HG03064 (cell line): ENCODE data around the gene ELOB.

Source experiments
- ATAC-seq: cut with Tn5 transposase; IDR thresholded peaks from one replicate; pipeline ENCODE4 v1.9.1; 2021; ENCODE audit warnings: low read depth; ENCODE audit not compliant: unreplicated experiment

Gene ELOB

DNA sequence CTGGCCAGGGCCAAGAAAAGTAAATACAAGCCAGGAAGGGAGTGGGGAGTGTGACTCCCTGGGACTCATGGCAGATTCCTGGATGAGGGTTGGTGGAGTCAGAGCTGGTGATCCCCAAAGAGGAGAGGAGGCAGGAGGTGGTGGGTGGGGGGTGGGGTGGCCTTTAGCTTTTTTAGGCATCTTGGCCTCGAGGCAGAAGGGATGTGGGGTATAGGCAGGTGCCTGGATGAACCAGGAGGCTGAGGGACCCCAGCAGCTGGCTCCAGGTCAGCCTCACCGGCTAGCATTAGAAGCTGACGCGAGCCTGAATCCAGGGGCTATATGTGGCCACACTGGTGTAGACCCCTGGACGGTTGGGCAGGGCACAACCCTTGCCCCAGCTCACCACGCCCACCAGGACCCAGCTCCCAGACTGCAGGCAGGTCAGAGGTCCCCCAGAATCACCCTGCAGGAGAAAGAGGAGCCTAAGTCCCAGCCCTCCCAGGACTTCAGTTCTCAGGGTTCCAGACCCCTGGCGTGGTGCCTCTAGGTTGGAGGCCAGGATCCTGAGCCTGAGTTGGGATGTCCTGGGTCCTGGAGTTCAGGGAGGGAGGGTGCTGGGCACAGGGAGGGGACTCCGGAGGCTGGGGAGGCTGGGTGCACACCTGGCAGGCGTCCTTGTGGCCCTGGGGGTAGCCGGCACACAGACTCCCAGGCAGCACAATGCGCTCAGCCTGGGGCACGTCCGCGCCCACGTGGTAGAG is 7.4 kb upstream of the ELOB start:
- no peak for ATAC-seq

DNA sequence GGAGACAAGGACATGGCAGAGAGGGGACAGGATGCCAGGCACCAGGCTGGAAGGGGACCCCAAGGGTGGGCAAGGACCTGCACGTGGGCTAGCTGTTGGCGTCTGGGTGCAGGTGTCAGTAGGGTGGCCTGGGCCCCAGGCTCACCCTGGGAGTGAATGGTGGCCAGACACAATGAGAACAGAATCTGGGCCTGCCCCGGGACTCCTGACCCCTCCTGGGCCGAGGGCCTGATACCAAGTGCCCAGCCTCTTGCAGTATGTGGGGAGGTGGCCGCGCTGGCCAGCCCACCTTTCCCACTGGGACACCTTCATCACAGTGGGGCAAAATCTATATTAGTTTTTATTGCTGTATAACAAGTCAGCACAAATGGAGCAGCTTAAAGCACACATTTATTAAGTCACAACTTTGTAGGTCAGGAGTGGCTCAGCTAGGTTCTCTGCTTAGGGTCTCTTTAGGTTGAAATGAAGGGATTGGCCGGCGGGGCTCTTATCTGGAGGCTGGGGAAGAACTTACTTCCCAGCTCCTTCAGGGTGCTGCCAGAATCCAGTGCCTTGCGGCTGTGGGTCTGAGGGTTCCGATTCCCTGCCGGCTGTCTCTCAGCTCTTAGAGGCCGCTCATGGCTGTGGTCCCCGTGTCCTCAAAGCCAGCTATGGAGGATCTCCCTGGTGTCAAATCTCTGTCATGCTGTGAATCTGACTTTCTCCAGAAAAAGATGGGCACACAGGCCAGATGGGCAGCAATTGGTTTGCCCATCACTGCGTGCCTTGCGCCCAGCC is 6.7 kb upstream of the ELOB start:
- no peak for ATAC-seq

DNA sequence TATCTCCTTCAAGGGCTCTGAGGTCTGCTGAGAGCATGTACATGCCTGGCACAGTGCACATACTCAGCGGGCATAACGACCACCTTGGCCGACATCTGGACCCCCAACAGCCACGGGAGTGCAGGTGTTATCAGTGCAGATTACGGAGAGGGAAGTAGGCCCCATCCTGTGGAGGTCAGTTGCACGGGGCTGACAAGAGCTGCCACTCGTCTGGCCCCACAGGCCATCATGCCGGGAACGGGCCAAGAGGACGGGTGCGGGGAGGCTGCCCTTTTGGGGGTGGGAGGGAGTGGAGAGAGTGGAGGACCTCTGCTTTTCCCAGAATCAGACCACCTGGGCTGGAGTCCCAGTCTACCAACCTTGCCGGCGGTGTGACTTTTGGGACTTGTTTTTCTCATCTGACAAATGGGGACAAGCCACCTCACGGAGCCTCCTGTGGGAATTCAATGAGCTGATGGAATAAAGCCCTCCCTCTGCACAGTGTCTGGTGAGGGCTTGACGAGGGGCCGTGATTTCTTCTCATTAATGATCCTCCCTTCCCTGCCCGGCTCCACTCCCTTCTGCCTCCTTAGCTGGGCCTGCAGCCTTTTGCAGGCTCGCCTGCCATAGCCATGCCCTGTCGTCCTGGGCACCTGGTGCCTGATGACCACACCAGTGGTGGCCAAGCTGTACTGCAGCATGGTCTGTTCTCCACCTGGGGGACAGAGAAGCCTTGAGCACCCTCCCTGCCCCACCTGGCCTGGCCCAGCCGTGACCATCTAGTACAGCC is 5.7 kb upstream of the ELOB start:
- no peak for ATAC-seq

DNA sequence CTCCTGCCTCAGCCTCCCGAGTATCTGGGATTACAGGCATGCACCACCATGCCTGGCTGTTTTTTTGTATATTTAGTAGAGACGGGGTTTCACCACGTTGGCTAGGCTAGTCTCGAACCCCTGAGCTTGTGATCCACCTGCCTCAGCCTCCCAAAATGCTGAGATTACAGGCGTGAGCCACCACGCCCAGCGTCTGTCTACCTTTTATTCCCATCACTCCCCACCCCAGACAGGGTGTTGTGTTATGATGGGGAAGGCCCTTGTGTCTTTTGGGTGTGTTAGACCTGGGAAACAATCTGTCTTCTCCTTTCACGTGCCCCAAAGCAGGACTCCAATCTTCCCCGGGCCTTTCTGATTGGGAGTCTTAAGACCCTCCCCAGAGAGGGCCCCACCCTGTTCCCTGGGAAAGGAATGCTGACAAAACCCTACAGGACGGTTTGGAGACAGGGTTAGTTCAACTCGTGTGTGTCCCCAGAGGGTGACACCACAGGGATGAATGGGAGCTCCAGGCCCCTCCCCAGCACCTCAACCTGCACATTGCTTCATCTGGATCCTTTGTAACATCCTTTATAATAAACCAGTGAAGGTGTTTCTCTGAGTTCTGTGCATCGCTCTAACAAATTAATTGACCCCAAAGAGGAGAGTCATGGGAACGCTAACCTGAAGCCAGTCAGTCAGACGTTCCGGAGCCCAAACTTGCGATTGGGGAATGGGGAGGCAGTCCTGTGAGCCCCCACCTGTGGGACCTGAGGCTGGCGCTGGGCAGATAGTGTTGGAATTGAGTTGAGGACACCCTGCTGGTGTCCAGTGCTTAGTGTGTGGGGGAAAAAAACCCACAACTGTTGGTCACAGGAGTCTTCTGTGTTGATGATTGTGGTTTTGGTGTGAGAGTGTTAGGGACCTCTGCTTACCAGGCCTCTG is 3.2 kb upstream of the ELOB start:
- ATAC-seq: no peak

DNA sequence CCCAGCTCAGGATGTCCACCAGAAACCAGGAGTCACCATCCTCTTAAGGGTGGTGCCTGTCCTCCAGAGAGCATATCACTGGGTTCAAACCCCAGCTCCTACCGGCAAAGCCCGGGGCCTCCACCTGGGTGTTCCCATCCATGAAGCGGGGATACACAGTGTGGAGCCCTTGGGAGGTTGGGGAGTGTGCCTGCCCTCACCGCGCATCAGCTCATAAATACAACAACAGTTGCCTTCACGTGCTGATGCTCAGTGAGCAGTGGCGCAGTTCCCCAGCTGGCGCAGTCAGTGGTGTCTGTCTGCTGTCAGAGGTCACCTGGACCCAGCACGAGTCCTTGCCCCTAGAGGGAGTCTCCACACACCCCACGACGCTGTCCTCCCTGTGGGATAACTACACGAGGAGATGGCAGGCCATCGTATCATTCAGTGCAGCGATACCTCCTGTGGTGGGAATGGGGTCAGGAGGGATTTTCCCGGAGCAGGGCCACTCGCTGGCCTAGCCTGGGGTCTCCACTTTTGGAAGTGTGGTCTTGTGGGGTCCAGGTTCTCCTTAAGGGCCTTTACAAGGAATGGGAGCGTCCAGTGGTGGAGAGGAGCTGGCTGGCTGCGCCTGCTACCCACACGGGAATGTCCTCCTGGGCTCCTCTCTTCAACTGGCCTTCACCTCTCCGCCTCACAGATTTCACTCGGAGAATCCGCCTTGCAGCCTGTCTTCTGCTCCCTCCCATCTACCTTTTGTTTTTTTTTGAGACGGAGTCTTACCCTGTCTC is 2.3 kb upstream of the ELOB start:
- no peak for ATAC-seq

DNA sequence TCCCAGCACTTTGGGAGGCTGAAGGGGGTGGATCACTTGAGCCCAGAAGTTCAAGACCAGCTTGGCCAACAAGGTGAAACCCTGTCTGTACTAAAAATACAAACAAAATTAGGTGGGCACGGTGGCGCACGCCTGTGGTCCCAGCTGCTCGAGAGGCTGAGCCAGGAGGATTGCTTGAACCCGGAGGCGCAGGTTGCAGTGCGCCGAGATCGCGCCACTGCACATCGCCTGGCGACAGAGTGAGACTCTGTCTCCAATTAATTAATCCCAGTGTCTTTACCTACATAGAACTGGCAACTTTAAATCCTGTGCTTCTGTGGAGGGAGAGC is 1.5 kb upstream of the ELOB start:
- ATAC-seq: no peak

DNA sequence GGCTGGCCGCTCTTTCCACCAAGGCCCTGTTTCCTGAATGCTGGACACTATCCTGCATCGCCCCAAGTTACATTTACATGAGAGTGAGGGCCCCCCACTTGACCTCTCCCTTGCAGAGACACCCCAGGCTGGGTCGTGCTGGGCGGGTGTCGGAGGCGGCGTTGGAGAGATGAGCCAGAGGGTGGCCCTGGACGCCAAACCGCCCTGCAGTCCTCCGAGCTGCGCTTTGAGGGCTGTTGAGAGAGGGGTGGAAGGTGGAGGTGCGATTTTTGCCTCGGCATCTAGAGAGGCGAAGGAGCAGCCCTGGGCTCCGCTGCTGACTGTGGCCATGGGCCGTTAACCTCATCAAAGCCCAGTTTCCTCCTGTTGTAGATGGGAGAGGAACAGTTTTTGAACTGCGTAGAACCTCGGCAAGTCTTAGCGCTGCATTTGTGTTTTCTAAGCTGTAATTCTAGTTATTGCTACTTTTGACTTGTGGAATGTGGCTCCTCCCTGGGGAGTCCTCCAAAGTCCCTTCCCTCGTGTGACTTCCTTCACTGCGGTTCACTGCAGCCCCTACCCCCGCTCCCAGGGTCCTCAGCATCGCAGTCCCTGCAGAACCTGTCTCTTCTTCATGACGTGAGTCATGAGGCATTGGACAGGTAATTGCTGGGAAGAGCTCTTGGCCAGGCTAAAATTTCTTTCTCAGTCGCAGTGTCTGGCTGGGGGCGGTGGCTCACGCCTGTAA is 986 bp upstream of the ELOB start:
- no peak for ATAC-seq

DNA sequence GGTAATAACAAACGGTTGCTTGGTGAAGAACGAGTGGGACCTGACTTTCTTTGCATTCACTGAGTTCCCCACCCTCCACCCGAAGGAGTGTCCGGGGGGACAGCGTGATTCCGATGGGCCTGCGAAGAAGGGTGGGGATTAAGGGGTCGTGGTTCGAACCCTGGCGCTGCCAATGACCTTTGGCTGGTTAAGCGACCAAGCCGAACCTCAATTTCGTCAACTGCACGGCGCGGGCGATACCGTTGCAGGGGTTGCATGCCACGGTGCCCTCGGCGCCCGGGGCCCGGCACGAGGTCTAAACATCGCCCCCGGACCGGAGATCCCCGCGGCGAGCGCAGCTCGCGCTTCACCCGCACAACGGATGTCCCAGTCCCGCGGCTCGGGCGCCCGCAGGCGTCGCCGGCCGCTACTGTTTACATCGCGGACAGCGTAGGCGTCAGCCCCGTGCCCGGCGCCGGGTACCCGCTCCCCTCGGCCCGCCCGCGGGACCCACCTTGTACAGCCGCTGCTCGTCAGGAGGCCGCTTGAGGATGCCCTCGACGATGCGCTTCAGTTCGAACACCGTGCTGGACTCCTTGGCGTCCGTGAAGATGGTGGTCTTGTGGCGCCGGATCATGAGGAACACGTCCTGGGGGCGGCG is 460 bp downstream of the ELOB start:
- ATAC-seq: peak; percentile 20

DNA sequence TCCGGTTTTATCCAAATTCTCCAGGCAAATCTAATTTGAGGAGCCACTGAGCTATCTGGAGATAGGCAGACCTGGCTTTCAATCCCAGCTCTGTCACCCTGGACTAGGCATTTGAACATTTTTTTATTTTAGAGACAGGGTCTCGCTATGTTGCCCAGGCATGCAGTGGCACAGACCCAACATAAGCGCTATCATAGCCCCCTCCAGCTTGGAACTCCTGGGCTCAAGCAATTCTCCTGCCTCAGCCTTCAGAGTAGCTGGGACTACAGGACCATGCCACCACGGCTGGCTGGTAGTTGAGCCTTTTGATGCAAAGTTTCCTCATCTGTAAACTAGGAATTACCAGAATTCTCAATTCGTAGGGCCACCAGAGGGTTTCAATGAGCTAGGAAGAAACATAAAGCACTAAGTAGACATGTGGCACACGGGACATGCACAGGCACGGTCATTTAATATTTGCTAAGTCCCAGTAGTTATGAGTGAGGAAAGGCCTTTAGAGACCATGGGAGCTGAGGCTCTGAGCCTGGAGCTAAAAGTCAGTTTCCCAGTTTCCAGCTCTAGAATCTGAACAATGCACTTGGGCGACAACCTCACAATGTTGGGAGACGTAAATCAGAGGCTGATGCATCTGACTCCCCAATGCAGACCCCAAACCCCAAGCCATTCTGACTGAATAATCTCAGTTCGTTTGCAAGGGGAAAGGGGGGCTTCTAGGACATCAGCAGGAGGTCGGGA is 1.1 kb downstream of the ELOB start:
- no peak for ATAC-seq

DNA sequence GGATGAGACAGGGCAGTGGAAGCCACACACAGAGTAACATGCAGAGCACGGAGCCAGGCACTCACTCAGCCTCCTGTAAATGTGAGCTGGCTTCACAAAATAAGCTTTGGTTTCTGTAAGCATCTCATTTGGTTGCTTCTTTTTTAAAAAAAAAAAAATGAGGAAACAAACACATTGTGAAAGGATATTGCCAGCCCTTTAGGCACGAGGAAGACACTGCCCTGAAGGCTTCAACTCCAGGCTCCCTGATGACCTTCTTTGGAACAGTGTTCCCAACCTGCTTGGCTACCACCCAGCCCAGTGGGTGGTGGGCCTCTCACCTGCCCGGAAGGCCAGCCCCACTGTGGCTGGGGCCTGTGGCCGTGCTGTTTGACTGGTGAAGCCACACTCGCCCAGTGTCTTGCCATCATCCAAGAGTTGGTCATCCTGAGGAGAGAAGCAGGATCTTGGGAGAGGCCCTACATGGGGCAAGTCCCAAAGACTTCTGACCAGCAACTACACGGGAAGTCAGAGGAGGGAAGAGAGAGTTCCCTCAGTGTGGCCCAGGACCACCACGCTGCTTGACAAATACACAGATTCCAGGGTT is 1.9 kb downstream of the ELOB start:
- no peak for ATAC-seq

DNA sequence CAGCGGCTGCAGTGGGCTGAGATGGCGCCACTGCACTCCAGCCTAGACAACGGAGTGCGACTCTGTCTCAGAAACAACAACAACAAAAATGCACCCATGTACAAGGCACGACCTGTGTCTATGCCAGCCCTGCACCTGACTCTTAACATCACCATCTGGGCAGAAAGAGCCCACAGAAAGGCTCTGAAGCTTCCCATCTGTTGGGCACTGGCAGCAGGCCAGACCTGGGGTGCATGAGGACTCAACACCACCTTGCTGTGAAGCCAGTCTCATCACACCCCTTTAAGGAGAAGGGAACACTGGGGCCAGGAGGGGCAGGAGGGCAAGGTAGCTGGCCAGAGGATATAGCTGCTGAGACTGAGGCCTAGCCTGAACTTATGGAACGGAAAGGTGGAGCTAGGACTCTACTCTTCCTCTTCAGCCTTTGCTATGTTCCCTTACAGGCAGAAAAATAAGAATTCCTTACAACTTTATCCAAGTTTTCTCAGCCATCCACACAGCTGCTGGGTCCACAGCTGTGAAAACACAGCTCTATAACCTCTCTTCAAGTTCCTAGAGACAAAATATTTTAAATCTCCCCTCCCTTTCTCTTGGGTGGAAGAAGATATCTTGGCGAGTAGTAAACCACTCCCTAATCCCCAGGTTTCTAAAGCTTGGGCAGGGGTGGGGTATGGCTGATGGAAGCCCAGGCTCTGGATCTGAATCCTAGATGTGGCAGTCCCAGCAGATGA is 2.8 kb downstream of the ELOB start:
- ATAC-seq: no peak

DNA sequence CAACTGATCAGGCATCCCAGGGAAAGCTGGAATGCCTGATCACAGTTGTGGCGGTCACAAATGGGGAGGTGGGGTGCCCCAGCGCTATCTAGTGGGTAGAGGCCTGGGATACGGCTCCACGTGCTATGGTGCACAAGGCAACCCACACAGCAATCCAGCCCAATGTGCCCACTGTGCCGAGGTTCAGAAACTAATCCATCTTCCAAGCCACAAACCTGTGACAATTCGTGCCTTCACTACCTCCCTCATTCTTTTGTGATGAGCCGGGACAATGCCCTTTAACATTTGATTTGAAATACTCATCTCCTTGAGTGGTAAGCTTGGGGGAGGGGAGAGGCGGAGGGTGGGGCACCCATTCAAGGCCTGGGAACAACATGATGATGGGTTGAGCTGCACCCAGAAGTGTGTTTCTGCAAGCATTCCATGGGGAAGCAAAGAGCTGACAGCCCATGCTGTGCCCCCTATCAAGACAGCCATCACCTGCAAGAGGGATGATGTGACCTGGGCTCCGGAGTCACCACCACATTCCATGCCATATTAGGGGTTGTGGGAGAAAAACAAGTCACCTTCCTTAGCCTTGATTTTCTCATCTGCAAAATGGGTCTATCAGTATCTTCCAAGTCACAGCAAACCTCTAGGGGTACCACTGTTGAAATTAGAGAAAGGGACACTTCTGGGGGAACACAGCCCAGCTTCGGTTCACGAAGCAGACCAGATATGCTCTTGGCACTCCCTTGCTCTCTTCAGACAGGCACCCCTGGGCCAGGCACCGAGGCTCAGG is 3.7 kb downstream of the ELOB start:
- no peak for ATAC-seq

DNA sequence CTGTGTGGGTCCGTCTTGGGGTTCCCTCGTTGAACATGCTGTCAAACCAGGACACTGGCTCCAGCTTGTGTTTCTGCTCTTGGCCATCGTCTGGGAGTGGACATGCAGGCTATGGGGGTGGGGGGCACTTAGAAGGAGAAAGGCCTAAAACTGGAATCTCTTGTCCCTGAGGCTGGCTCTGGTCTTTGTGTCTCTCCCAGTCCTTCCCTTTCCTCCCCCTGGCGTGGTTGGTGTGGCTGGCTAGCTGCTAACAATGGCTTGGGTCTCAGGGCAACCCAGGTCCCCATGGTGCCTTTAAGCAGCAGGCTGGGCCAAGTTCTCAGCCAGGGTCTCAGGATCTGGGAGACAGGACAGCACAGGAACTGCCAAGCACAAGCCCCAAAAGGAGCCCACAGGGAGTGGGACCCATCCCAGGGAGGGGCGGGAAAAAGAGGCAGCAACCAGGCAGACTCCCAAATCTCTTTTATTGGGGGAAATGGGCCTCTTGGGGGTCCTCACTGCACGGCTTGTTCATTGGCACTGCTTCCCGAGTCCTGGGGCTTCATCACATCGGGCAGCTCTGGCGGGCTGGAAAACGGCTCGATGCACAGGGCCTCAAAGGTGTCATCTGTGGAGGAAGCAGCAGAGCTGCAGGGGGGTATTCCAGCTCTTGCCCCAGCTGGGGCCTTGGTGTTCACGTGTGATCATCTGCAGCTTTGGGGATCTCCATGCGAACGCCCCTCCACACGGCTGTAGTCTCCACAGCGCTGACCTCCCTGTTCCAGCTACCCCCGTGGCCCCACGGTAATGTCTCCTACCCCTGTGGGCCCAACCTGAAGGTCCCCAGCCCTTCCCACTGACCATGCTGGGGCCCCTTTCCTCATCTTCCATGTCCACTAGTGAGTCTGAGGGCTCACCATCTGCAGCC is 5.3 kb downstream of the ELOB start:
- ATAC-seq: no peak

DNA sequence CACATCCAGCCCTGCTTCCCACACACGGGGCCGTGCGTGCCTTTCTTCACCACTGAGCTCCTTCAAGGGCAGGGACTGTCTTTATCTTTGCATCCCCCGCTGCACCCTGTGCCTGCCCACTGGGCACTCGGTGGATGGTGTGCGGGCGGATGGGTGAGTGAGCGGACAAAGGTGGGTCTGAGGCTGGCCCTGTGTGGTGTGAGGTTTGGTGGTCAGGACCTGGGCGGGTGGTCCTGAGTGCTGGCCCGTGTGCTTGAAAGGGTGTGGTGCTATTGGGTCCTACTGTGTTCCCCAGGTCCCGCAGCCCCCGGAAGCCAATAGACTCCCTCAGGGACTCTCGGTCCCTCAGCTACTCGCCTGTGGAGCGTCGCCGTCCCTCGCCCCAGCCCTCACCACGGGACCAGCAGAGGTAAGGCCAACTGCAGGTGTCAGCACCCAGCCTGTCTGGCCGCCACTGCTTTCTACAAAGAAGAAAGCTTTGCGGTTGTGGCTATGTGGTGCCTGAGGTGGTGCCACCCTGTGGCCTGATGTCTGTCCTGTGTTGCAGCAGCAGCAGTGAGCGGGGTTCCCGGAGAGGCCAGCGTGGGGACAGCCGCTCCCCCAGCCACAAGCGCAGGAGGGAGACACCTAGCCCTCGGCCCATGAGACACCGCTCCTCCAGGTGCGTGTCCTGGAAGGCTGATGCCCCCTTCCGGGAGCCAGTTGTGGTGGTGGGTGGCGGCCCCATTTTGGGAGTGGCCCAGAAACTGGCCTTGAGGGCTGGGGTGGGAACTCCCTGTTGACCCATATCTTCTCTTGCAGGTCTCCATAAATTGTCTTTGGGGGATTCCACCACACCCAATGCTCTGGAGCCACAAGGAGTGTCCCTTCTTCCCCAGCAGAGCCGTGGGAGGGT is 6.8 kb downstream of the ELOB start:
- ATAC-seq: no peak
